Right cardiac atrium (tissue), 5 donors: ENCODE measurements around the gene PKP4. TPM values are rescaled to one million over a fixed set of nuclear protein-coding genes. Genes with fewer than 3 reads are reported as not detected.
"Not testable (repeated sequence)": the region's sequence is repeated elsewhere in the genome, so short reads cannot be mapped to it uniquely, and the experiment has no call there.

Experiments used
- ATAC-seq, 2 donors: fragments of 200-7000 bp; cut with Tn5 transposase; one replicate each; pipeline versions ENCODE4 v1.8.0 to v1.9.1; 2020; ENCODE audit warnings: moderate library complexity in 2 of 2, mild to moderate bottlenecking in 1 of 2
- DNase-seq, 3 donors: peaks; one replicate each; pipeline ENCODE4 v3.0.0-alpha.2; 2020
- H3K27ac ChIP-seq: one replicate; pipeline ENCODE4 v1.5.1; 2013; ENCODE audit warnings: mild to moderate bottlenecking, low read length, control low read depth, moderate library complexity
- H3K27me3 ChIP-seq: one replicate; pipeline ENCODE4 v1.6.1; 2013; ENCODE audit not compliant: control insufficient read depth, insufficient read depth
- H3K4me1 ChIP-seq: one replicate; pipeline ENCODE4 v1.6.1; 2013; ENCODE audit warnings: low read length; ENCODE audit not compliant: control insufficient read depth, insufficient read depth
- H3K4me3 ChIP-seq: one replicate; pipeline ENCODE4 v1.5.1; 2013; ENCODE audit warnings: low read length, control low read depth
- H3K9me3 ChIP-seq: one replicate; pipeline ENCODE4 v1.6.1; 2013; ENCODE audit warnings: low read length; ENCODE audit not compliant: control insufficient read depth
- WGBS: extraction: QIAGEN DNeasy Blood & Tissue Kit; methylation state at CpG from one replicate; pipeline ENCODE4 v1.1.7; 2013; 5-methylcytosine and 5-hydroxymethylcytosine counted together
- intact Hi-C, 4 donors: fragments of 100-400 bp; cut with DNase I; formaldehyde crosslinking; loops; one replicate each; pipeline versions ENCODE4 v1.11.0 to v1.14.0; 2022 to 2023
- long read RNA-seq, 4 donors: library from polyadenylated mRNA; unstranded; transcript quantifications; one replicate each; pipeline ENCODE4 v2.0.0, GENCODE V29; 2020 to 2021
- polyA plus RNA-seq: library from polyadenylated mRNA; stranded (reverse); fragments of 200-250 nt; gene quantifications from one replicate; pipeline ENCODE4 v1.2.3, GENCODE V29; 2013
- total RNA-seq, 4 donors: library from RNA; stranded (reverse); fragmentation: NEBNext Ultra II Directional; extraction: Animal tissue kit (Norgen Biotek cat#: 25700); gene quantifications; one replicate each; pipeline ENCODE4 v1.2.1, GENCODE V29; 2021
- donor health status: healthy with polysubstance abuse.
- donor health status: DM: no; HTN: yes; CAD: no.
- donor health status: DM: no; HTN: no; CAD: no.
- donor health status: DM: no; HTN: yes; CAD: no; lungs with severe emphysema.
- donor health status: DM: yes; HTN: yes; CAD: no.

The PKP4 gene
- total RNA-seq = 10 to 100 TPM; 49.2 to 74.8 (median 62.7) TPM
- 32.4 TPM for polyA plus RNA-seq
- long read RNA-seq, donor 1, partial matches to known transcripts = 37 of 54 reads
- long read RNA-seq, donor 1, other reads (novel, unspliced or antisense) = 16 of 54 reads
- long read RNA-seq, donor 2, full-length matches to known transcripts = 2 of 28 reads
- long read RNA-seq, donor 2, partial matches to known transcripts = 18 of 28 reads
- long read RNA-seq, donor 2, other reads (novel, unspliced or antisense) = 8 of 28 reads
- long read RNA-seq, donor 3, partial matches to known transcripts = 47 of 69 reads
- long read RNA-seq, donor 3, other reads (novel, unspliced or antisense) = 18 of 69 reads
- long read RNA-seq, donor 4, partial matches to known transcripts = 18 of 24 reads
- long read RNA-seq, donor 4, other reads (novel, unspliced or antisense) = 6 of 24 reads

GRCh38 chr2:158456309-158457066 is at the start of gene PKP4, which contains the start of gene CCDC148:
TSS of gene PKP4 (plus strand) at chr2:158456952. CDS start at chr2:158533185, 76,233 bp downstream.
TSS of gene CCDC148 (minus strand) at chr2:158456753. CDS start at chr2:158456439, 314 bp downstream.
- Histone ChIP-seq H3K27ac (peak within 1 kb of the TSS; percentile 53), H3K27me3 (no peaks in the 10 kb centered on the region), H3K4me3 (peak within 1 kb of the TSS; percentile 51), H3K4me1 (no peaks in the 10 kb centered on the region), H3K9me3 (no peaks in the 10 kb centered on the region)
- ATAC-seq (peak; percentile 97), DNase-seq (peak; percentile 91 to 96 (median 95))
- intact Hi-C loops = loop anchor here in 3 of 4 donors (5.0 to 10.0 kb wide), 3 partner anchors 272 to 296 kb away; no protein-coding TSS in a partner anchor
- under 1% methylated on average over 48 of the region's 48 CpGs for WGBS

GRCh38 chr2:158407031-158407430 is 49.7 kb upstream of the PKP4 start:
- Histone ChIP-seq H3K4me1 (no peaks in the 10 kb centered on the region), H3K4me3 (no peak overlapping the region), H3K27me3 (no peaks in the 10 kb centered on the region), H3K9me3 (peaks cover 2% of the 10 kb centered on the region), H3K27ac (no peak overlapping the region)
- ATAC-seq = no peak
- no peak for DNase-seq
- intact Hi-C loops = no loop called here
- 75% methylated on average over 3 of the region's 3 CpGs for WGBS

- intact Hi-C loops = no loop called here
- H3K4me1 ChIP-seq = no peaks in the 10 kb centered on the region
- peaks cover 2% of the 10 kb centered on the region for H3K9me3 ChIP-seq
- H3K27me3 ChIP-seq = no peaks in the 10 kb centered on the region
- no peak for DNase-seq
- H3K4me3 ChIP-seq = no peak overlapping the region
- 96% methylated on average over 1 of the region's 1 CpG for WGBS
- no peak overlapping the region for H3K27ac ChIP-seq
- no peak for ATAC-seq
These were observed 46.6 kb upstream of the PKP4 start for GRCh38 chr2:158410132-158410531.

- Histone ChIP-seq H3K4me1 (no peaks in the 10 kb centered on the region), H3K4me3 (no peak overlapping the region), H3K27me3 (no peaks in the 10 kb centered on the region), H3K9me3 (peaks cover 2% of the 10 kb centered on the region), H3K27ac (no peak overlapping the region)
- intact Hi-C loops = no loop called here
- ATAC-seq (no peak), DNase-seq (no peak)
These were observed 45.0 kb upstream of the PKP4 start for GRCh38 chr2:158411748-158412147.

- intact Hi-C loops = no loop called here
- no peaks in the 10 kb centered on the region for H3K4me1 ChIP-seq
- WGBS = 53% methylated on average over 3 of the region's 3 CpGs
These were observed 44.5 kb upstream of the PKP4 start for GRCh38 chr2:158412206-158412605.

GRCh38 chr2:158413581-158413980 is 43.2 kb upstream of the PKP4 start:
- H3K4me3 ChIP-seq = no peak overlapping the region
- H3K4me1 ChIP-seq = no peaks in the 10 kb centered on the region
- WGBS = 42% methylated on average over 2 of the region's 2 CpGs
- no peaks in the 10 kb centered on the region for H3K27me3 ChIP-seq
- H3K27ac ChIP-seq = no peak overlapping the region
- DNase-seq (no peak), ATAC-seq (no peak)
- H3K9me3 ChIP-seq = peaks cover 2% of the 10 kb centered on the region
- intact Hi-C loops = no loop called here

More at GRCh38 chr2:158412206-158412605, 44.5 kb upstream of the PKP4 start:
- Histone ChIP-seq H3K4me3 (no peak overlapping the region), H3K9me3 (peaks cover 2% of the 10 kb centered on the region), H3K27ac (no peak overlapping the region), H3K27me3 (no peaks in the 10 kb centered on the region)
- no peak for ATAC-seq
- DNase-seq = no peak

GRCh38 chr2:158414538-158414937 is 42.2 kb upstream of the PKP4 start:
- Histone ChIP-seq H3K27me3 (no peaks in the 10 kb centered on the region), H3K9me3 (peaks cover 2% of the 10 kb centered on the region), H3K4me1 (no peaks in the 10 kb centered on the region), H3K4me3 (no peak overlapping the region), H3K27ac (no peak overlapping the region)
- ATAC-seq (no peak), DNase-seq (no peak)
- intact Hi-C loops = no loop called here
- WGBS = 90% methylated on average over 1 of the region's 1 CpG

- H3K4me1 ChIP-seq = no peaks in the 10 kb centered on the region
- intact Hi-C loops = no loop called here
- no peaks in the 10 kb centered on the region for H3K27me3 ChIP-seq
- DNase-seq (no peak), ATAC-seq (no peak)
- no peak overlapping the region for H3K4me3 ChIP-seq
- no peaks in the 10 kb centered on the region for H3K9me3 ChIP-seq
- no peak overlapping the region for H3K27ac ChIP-seq
These were observed 24.6 kb upstream of the PKP4 start for GRCh38 chr2:158432117-158432516.

GRCh38 chr2:158433716-158434115 is 23.0 kb upstream of the PKP4 start:
- intact Hi-C loops, H3K4me3 ChIP-seq, H3K9me3 ChIP-seq, H3K4me1 ChIP-seq, ATAC-seq, H3K27ac ChIP-seq, DNase-seq, H3K27me3 ChIP-seq: not testable (repeated sequence)
- WGBS = 92% methylated on average over 13 of the region's 13 CpGs

GRCh38 chr2:158439062-158439461 is 17.7 kb upstream of the PKP4 start:
- intact Hi-C loops = not testable (repeated sequence)
- 94% methylated on average over 4 of the region's 4 CpGs for WGBS

GRCh38 chr2:158443606-158444005 is 13.1 kb upstream of the PKP4 start:
- ATAC-seq (no peak), DNase-seq (no peak)
- Histone ChIP-seq H3K9me3 (no peaks in the 10 kb centered on the region), H3K27me3 (no peaks in the 10 kb centered on the region), H3K4me3 (no peak overlapping the region), H3K27ac (no peak overlapping the region), H3K4me1 (no peaks in the 10 kb centered on the region)
- intact Hi-C loops = no loop called here
- WGBS = 99% methylated on average over 1 of the region's 1 CpG

More at GRCh38 chr2:158439062-158439461, 17.7 kb upstream of the PKP4 start:
- not testable (repeated sequence) for H3K4me3 ChIP-seq, H3K9me3 ChIP-seq, ATAC-seq, DNase-seq, H3K27ac ChIP-seq, H3K27me3 ChIP-seq, H3K4me1 ChIP-seq
